GM06990 (cell line): ENCODE measurements around the gene MIA2.
"Not testable (repeated sequence)": the region's sequence is repeated elsewhere in the genome, so short reads cannot be mapped to it uniquely, and the experiment has no call there.

ENCODE experiments used
- DNase-seq: peaks from one replicate; pipeline ENCODE4 v3.0.0-alpha.2; 2011; ENCODE audit not compliant: insufficient read length; ENCODE audit errors: extremely low read depth
- H3K27me3 ChIP-seq: replicated peaks from 2 replicates; pipeline ENCODE4 v1.6.0; 2011; ENCODE audit warnings: low read length; ENCODE audit not compliant: control insufficient read depth, insufficient read depth
- H3K36me3 ChIP-seq: 2 replicates; pipeline ENCODE4 v1.5.1; 2011; ENCODE audit warnings: low read length; ENCODE audit not compliant: control insufficient read depth, insufficient read depth
- H3K4me3 ChIP-seq: replicated peaks from 2 replicates; pipeline ENCODE4 v1.5.1; 2011; ENCODE audit warnings: low read depth, mild to moderate bottlenecking, control low read depth, low read length
- CTCF ChIP-seq: IDR thresholded peaks from 2 replicates; pipeline ENCODE4 v1.5.1; 2011; ENCODE audit warnings: low read length, control low read depth, mild to moderate bottlenecking, inconsistent platforms; ENCODE audit not compliant: insufficient read depth, poor library complexity, severe bottlenecking

MIA2 gene

DNA sequence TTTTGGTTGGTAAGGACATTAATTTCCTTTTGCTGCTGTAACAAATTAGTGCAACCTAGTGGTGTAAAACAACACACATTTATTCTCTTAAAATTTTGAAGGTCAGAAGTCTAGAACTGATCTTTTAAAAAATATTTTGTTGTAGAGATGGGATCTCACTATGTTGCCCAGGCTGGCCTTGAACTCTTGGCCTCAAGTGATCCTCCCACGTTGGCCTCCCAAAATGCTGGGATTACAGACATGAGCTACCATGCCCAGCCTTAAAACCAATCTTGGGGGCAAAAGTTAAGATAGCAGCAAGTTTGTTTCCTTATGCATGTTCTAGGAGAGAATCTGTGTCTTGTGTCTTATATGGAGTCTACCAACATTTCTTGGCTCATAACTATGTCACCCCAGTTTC, 55.8 kb downstream of the MIA2 start:
- no peak for DNase-seq
- no peak for TF ChIP-seq CTCF
- no peaks in the 10 kb centered on the region; the same call in none of the 2 replicates for H3K36me3 ChIP-seq
- no peaks in the 10 kb centered on the region for H3K27me3 ChIP-seq
- H3K4me3 ChIP-seq, result no peak overlapping the region

GRCh38 chr14:39291701-39292100, 58.0 kb downstream of the MIA2 start:
- Histone ChIP-seq H3K27me3 (no peaks in the 10 kb centered on the region), H3K36me3 (peaks cover 3% of the 10 kb centered on the region), H3K4me3 (no peak overlapping the region)
- no peak for TF ChIP-seq CTCF
- DNase-seq, result no peak

DNA sequence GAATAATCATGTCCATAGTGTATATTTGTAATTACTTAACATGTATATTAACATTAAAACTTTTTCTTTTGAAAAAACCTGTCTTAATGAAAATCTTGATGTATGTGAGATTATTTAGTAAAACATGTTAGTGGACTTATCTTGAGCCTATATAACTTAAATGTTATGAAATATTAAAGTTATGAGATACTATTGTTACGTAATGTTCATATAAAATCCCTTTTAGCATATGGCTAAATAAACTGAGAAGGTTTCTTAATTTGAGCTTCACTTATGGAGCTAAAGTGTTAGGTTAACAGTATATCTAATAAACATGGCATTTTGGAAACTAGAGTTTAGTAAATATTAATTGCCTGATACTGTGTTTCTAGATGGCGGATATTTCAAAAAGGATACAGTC, 59.9 kb downstream of the MIA2 start:
- Histone ChIP-seq H3K36me3 (peaks cover 5% of the 10 kb centered on the region), H3K27me3 (no peaks in the 10 kb centered on the region), H3K4me3 (no peak overlapping the region)
- no peak for TF ChIP-seq CTCF
- DNase-seq, result no peak

GRCh38 chr14:39300389-39300788, 66.7 kb downstream of the MIA2 start:
- H3K4me3 ChIP-seq, H3K36me3 ChIP-seq, DNase-seq, H3K27me3 ChIP-seq: not testable (repeated sequence)

- TF ChIP-seq CTCF, result no peak
- no peaks in the 10 kb centered on the region for H3K27me3 ChIP-seq
- H3K4me3 ChIP-seq, result no peak overlapping the region
- H3K36me3 ChIP-seq, result peaks cover 3% of the 10 kb centered on the region
- DNase-seq, result no peak
Observed at GRCh38 chr14:39302124-39302810, 68.6 kb downstream of the MIA2 start.

GRCh38 chr14:39303115-39303514, 69.4 kb downstream of the MIA2 start:
- no peak for DNase-seq
- no peak overlapping the region for H3K4me3 ChIP-seq
- H3K27me3 ChIP-seq, result no peaks in the 10 kb centered on the region
- H3K36me3 ChIP-seq, result peaks cover 2% of the 10 kb centered on the region; the same call in 1 of the 2 replicates
- no peak for TF ChIP-seq CTCF
